Stimulated activated CD8-positive, alpha-beta memory T cell treated with anti-CD3 and anti-CD28 coated beads, Interleukin-7, amount 100 ng/mL, for 4 hours (primary cell): ENCODE data around the gene CDRT15.
"Not testable (repeated sequence)": the region's sequence is repeated elsewhere in the genome, so short reads cannot be mapped to it uniquely, and the experiment has no call there.

Experiments used
- DNase-seq, 2 donors: peaks; one replicate each; pipeline ENCODE4 v3.0.0-alpha.2; 2020; ENCODE audit warnings: low read depth in 2 of 2

CDRT15 gene

DNA sequence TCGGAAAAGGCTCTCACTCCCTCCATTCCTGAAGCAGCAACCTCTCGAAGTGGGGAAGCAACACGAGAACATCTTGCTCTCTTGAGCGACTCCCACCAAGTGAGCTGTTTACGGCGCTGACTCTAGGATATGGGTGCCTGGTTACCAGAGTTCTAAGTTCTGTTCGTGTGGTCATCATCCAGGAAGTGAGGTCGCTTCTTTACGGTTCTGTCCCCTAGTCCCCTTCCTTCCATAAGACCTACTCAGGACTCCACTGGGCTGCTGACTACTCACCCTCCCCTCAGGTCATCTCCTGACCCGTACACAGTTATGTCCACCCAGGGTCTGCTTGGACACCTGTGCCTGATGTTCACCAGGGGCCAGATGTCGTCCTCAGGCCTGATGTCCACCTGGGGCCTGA lies at the start of gene CDRT15:
TSS of gene CDRT15 (minus strand) at position 101 of the 400 bp plus-strand sequence. CDS start at position 72, 29 bp downstream.
- not testable (repeated sequence) for DNase-seq

DNA sequence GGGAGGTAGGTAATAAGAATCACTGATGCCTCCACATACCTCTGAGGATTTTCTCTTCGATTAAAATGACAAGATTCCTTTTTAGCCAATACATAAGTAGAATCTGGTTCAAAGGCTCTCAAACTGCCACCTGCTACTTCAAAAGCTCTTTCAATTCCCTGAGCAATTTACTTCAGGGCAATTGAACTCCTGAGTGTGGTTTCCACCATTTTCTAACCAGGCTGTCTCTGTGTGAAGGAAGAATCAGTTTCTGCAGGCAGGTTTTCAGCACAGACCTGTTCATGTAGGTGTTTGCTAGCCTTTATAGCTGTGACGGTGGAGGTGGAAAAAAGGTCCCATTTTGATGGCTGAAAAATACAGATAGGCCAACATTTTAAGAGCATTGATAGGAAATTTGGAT lies 46.1 kb upstream of the CDRT15 start:
- DNase-seq: no peak

DNA sequence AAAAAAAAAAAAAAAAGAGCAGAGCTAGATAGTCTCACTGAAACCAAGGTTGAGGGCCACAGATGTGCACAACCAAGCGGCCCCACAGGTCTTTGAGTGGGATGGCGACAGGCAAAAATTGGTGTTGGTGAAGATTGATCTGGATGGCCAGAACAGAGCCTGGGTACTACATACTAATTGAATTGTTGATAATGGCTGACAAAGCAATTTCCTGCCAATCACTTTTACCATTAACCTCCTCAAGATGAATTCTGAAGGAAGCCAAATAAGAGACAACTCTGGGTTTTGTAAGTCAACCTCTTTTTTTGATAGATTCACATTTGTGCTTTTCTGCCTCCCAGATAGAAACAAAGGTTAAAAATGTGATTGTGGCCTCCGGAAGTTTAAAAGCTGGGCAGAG lies 44.9 kb upstream of the CDRT15 start:
- no peak for DNase-seq

DNA sequence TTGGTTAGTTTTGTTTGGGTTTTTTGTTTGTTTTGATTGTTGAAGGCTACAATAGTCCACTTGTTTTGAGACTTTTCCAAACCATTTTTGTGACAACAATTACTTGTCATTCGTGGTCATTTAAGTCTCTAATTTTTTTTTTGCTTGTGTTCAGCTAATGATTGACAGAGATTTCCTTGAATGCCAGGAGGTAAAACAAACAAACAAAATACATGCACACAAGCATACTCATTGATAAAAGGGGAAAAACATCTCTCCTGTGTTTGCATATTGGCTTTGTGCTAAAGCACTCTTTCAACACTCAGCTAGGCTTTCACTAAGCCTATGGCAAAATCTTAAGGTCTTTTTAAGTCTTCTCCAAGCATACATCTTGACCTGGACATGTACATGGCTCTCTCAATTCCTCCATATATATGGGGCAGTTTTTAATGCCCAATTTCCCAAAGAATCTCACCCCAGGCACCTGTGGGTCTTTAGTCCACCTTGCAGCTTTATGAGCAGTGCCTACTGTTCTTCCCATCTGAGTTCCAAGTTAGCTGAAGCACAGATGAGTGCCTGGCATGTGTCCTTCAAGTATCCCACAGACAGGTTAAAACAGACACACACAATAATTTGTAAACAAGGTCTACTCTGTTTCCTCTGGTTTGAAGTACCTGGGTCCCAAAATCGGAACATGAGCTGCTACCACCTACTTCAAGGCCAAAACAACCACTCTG lies 40.0 kb upstream of the CDRT15 start:
- no peak for DNase-seq

DNA sequence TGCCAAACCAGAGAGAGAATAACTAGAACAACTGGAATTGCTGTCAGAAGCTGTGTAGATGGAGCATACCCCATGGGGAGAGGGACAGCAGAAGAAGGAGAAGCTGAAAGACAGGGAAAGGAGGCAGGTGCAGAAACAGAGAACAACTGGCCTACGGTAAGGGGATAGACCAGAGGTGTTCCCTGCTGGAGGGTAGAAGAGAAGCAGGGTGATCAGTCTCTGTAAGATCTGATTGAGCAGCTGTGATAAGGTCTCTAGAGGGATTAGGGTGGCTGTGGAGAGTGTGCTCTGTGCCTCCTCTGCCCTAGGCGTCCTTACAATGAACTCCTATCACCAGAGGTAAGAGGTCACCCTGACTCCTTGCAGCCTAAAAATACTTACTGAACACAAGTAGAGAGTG lies 33.8 kb upstream of the CDRT15 start:
- no peak for DNase-seq

DNA sequence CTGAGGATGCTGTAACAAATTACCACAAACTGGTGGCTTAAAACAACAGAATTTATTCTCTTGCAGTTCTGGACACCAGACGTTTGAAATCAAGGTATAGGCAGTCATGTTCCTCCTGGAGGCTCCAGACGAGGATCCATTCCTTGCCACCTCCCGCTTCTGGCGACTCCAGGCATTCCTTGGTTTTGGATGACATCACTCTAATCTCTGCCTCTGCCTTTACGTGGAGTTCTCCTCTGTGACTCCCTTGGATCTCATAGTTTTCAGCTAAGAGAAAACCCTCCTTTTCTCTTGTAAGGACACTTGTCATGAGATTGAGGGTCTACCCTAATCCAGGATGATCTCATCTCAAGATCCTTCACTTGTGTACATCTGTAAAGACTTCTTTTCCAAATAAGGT lies 32.8 kb upstream of the CDRT15 start:
- DNase-seq: no peak

DNA sequence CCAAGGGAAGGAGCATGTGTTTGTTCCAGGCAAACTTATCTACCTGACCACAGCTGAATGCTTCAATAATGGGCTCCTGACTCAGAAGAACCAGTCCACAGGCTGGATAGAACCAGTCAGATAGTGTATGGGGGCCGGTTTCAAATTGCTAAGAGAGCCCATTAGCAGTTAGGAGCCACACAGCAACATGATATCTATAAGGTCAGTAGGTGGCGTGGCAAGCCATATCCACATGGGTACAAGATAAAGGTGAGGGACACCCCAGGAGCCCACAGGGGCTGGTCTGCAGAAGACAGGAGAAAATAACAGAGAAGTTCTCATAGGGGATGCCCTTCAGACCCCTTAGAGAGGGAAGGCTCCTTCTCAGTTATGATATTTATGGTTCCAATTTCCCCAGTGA lies 31.6 kb upstream of the CDRT15 start:
- no peak for DNase-seq

DNA sequence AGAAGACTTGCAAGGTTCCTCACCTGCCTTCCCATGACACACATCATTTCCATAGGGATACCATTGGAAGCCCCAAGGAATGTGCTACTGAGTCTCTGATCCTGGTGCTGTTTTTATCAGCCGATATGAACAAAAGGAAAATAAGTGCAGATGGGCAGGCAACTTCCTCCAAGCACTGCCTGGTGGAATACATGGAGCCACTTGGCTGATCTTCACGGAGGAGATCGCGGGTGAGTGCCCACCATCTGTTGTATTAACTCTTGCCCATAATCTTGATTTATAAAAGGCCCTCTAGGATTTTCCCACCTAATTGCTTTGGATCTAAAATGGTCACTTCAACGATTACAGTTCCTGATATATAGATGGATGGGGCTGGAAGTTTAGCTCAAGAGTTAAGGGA lies 24.7 kb upstream of the CDRT15 start:
- no peak for DNase-seq

DNA sequence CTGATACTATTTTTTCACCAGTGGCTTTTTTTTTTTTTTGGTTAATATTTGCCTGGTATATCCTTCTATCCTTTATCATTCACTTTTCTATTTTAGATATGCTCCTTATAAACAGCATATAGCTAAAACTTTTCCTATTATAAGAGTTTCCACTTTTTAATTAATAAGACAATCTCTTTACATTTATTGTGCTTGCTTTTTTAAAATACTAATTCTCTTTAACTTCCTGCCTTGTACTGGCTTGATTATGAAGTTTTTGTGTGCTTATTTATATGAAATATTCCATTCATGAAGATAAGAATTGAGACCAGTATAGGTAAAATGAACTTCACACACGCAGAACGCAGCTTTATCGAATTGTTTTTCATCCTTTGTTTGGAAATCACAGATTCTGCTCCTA lies 9.0 kb upstream of the CDRT15 start:
- no peak for DNase-seq

DNA sequence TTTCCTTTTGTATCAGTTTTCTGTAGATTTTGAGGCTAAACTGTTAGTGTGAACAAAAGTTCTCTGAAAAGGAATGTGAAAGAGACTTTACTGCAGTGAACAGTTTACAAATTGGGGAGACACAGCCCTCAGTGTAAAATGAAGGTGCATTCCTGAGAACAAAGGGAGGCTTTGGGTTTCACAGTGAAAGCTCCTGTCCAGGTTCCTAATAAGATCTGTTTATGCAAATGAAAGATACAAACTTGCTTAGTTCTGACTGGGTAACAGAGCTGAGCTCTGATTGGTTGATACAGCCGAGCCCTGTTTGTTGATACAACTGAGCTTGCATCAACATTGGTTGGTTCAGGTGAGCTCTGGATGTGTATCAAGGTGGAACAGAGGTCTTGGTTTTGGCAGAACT lies 8.3 kb upstream of the CDRT15 start:
- no peak for DNase-seq

DNA sequence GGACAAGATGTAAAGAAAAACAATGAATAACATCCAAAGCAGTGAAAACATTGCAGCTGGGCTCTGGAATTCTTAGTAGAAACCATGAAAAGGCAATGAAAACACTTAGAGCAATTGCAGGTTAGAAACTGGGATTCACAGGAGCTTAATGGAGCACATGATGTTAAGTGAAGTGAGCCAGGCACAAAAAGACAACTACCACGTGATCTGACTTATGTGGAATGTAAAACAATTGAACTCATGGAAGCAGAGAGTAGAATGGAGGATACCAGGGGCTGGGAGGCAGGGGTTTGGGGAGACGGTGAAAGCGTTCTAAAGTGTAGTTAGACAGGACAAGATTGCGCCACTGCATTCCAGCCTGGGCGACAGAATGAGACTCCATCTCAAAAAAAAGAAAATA lies 2.6 kb upstream of the CDRT15 start:
- DNase-seq: not testable (repeated sequence)

DNA sequence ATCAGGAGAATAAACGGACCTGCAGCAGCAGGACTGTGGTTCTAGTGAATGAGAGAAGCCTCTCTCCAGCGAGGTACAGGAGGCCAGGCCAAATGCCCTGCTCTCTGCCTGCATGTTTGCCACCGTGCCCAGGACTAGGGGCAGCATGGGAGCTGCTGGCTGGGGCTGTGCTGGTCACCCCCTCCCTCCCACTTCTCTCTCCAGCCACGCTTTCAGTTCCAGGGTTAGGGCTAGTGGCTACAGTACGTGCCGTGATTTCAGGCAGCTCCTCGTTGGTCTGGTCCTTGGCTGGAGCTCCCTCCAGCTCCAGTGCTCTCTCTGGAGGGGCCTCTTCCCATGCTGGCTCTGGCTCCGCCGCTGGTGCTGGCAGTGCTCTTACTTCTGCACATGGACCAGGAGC lies 630 bp downstream of the CDRT15 start:
- not testable (repeated sequence) for DNase-seq

DNA sequence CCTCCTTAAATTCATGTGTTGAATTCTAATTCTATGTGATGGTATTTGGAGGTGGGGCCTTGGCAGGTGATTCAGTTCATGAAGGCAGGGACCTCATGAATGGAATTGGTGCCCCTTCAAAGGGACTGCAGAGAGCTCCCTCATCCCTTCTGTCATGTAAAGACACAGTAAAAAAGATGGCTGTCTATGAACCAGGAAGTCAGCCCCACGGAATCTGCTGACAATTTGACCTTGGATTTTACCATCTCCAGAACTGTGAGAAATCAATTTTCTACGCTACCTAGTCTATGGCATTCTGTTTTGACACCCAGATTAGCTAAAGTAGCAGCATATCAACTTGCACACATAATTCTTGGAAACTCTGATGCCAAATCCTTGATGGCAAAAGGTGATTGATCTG lies 1.6 kb downstream of the CDRT15 start:
- DNase-seq: not testable (repeated sequence)

DNA sequence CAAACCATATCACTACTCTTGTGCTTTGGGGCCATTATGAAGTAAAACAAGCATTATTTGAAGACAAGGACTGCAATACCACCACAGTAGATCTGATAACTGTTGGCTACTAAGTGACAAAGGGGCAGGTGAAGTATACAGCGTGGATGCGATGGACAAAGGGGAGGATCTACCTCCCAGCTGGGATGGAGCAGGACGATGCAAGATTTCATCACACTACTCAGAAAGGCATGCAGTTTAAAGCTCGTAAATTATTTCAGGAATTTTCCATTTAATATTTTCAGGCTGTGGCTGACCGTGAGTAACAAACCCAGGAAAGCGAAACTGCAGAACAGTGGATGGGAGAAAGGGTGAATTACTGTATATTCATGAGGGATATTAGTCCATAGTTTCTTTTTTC lies 5.5 kb downstream of the CDRT15 start:
- DNase-seq: not testable (repeated sequence)

DNA sequence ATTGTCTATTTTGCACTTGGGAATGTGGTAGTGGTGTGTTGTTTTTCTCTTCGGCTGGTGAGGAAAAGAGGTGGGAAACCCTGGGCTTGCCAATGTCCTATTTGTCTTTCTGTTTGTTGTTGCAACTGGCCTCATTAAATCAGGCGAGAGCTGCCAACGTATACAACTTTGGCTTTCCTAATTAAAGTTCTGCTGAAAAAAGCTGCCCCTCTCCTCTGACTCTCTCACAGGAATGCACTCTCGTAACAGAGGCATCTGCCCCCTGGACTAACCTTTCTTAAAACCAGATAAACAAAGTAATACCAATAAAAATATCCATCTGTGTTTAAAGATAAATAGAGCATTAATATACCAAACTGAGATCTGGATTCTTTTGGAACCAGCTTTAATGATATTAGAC lies 7.8 kb downstream of the CDRT15 start:
- DNase-seq: no peak

DNA sequence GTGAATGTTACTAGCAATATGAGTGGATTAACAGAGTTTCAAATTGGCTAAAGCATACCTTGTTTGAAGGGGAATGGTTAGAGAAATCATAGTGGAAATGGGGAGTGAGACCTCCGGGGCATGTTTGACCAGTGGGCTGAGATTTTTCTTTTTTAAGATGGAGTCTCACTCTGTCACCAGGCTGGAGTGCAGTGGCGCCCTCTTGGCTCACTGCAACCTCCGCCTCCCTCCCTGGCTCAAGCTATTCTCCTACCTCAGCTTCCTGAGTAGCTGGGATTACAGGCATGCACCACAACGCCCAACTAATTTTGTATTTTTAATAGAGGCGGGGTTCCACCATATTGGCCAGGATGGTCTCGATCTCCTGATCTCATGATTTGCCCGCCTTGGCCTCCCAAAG lies 9.6 kb downstream of the CDRT15 start:
- no peak for DNase-seq

DNA sequence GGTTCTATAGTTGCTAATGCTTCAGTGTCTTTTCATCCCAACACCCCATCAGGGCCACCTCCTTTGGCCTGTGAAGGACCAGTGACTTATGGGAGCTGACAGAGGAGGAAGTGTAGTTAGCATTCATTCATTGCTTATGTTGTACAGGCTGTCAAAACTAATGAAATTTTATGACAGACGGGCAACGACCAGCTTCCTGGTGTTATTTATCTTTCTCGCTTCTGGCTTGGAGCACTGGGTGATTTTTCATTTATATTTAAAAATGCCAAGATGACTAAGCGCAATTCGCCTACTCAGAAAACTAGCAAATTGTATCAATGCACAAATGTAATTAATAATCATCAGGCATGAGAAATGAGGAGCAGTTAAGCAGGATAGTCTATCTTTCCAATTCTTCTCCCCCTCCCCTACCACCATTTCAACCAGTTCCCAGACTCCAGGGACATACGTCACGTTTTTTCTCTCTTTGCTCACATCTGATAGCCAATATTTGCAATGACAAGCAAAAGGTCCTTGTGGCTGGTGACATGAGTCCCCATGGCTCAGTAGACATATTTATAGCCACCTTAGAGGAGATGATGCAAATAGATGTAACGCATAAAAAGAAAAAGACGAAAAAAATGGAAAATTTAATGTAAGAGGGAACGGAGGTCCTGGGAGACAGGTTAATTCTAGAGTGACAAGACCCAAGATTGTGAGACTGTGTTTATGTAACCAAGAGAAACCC lies 11.2 kb downstream of the CDRT15 start:
- no peak for DNase-seq

DNA sequence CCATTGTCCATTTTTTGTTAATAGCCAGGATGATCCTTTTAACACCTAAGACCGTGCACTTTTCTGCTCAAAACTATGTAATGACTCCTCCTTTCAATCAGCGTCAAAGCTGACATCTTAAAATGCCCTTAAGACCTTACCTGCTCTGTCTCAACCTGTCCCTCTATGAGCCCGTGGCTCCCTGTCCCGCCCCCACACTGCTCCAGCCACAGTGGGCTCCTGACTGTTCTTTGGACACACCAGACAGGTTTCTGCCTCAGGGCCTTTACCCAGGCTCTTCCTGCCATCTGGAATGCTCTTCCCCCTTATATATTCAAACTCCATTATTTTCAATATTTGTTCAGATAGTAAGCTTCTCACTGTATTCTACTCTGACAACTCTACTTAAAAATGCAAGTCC lies 14.1 kb downstream of the CDRT15 start:
- no peak for DNase-seq

DNA sequence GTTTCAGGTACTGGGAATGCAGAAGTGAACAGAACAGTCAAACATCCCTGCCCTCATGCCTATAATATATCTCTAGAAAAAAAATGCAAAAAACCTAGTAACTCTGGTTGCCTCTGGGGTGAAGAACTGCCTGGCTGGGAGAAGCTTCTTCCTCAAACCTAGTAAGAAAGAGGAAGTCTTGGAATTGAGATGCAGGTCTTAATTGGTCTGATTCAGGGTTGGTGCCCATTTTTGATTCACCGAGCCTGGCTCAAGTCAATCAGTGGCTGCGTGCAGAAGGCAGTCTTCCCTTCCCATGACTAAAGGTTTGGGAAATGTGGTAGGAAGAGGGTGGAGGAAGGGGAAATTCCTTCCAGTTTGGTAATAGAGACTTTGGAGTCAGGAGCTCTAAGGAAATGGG lies 22.4 kb downstream of the CDRT15 start:
- no peak for DNase-seq

DNA sequence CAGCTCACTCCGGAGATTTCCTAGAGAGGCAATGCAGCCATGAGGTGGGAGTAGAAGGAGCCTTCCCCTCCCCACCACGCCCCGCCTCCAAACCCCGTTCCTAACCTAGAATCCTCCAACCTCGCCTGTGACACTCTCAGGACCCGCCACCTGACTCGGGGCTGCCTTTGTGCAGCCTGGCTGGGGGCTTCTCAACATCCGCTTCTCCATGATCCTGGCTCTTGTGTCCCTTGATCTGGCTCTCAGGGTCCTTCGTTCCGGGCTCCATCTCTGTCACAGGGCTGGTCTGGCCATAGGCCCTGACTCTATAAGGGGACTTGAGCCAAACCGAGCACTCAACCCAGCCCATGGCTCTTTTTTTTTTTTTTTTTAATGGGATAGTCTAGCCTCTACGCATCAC lies 24.3 kb downstream of the CDRT15 start:
- no peak for DNase-seq

DNA sequence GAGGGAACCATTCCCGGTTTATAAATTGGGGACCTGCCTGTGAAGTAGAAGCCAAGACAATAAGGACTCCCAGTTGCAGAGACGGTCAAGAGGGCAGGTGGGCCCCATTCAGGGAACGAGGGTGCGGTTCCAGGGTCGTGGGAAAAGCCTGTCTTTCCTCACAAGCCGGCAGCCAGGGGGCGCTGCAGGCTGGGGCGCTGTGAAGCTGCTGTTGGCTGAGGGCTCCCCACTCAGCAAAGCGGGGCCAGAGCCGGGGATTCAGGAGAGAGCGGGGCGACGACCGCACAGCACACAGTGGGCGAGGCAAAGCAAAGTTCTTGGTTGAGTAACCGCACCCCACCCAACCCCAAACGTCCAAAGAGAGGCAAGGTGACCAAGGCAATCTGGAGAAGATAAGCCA lies 24.9 kb downstream of the CDRT15 start:
- DNase-seq: no peak

DNA sequence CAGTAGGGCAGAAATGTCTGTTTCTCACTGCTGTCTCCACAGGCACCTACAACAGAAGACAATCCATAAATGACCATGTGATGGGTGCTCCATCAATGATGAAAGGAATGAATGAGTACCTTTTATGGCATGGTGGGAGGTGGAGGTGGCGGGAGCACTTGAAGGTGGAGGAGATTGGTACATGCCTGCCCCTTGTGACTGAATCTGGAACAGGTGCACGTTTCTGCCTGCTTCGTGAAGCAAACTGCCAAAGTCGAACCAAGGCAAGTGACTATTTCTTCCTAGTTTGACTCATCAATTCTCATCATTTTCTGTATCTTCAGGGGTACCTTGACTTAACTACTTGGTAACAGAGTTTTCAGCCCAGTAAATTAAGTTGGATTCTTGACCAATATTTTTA lies 25.4 kb downstream of the CDRT15 start:
- DNase-seq: no peak

DNA sequence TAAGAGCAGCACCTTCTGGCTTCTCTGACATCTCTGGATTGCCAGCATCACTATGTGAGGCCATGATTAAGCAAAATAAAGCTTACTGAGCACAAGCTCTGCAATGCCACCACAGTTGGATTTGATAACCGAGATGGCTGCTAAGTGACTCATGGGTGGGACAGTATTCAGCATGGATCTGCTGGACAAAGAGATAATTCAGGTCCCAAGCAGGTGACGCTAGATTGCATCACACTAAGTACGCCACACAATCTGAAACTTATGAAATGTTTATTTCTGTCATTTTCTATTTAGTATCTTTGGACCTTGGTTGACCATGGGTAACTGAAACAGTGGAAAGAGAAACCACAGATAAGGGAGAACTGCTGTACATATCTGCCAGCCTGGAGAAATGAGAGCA lies 27.4 kb downstream of the CDRT15 start:
- no peak for DNase-seq

DNA sequence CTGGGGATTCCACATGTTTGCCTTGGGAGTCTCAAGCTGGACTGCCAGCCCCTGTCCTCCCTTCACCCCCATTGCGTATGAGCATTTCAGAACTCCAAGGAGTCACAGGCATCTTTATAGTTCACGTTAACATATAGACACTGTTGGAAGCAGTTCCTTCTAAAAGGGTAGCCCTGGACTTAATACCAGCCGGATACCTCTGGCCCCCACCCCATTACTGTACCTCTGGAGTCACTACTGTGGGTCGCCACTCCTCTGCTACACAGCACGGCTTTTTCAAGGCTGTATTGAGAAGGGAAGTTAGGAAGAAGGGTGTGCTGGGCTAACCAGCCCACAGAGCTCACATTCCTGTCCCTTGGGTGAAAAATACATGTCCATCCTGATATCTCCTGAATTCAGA lies 28.9 kb downstream of the CDRT15 start:
- DNase-seq: no peak
